Spleen (tissue), 11 donors: ENCODE measurements around the gene TNNT1. TPM values are rescaled to one million over a fixed set of nuclear protein-coding genes. Genes with fewer than 3 reads are reported as not detected.

Experiments
- DNase-seq: peaks from one replicate; pipeline ENCODE4 v3.0.0-alpha.2; 2020
- H3K27ac ChIP-seq, 8 donors: fragments of 200-600 bp; sonication (generic) in 7 of 8; 1 replicate in 4 of 8; 2 replicates in 4 of 8; pipeline versions ENCODE4 v1.5.0 to v1.8.0; 2016 to 2021; ENCODE audit warnings: inconsistent platforms in 4 of 8, mild to moderate bottlenecking in 4 of 8, moderate library complexity in 1 of 8
- H3K27me3 ChIP-seq, 7 donors: fragments of 200-600 bp; sonication (generic) in 6 of 7; replicated peaks in 1 of 7; 1 replicate in 4 of 7; 2 replicates in 3 of 7; pipeline versions ENCODE4 v1.5.0 to v1.8.0; 2016 to 2021; ENCODE audit warnings: inconsistent platforms in 3 of 7, mild to moderate bottlenecking in 1 of 7
- H3K36me3 ChIP-seq, 6 donors: fragments of 200-600 bp; sonication (generic) in 5 of 6; 1 replicate in 4 of 6; 2 replicates in 2 of 6; pipeline versions ENCODE4 v1.5.0 to v1.8.0; 2016 to 2021; ENCODE audit warnings: inconsistent platforms in 2 of 6
- H3K4me1 ChIP-seq, 6 donors: fragments of 200-600 bp; sonication (generic) in 5 of 6; 1 replicate in 3 of 6; 2 replicates in 3 of 6; pipeline versions ENCODE4 v1.5.0 to v1.8.0; 2016 to 2021; ENCODE audit warnings: inconsistent platforms in 3 of 6
- H3K4me3 ChIP-seq, 8 donors: fragments of 200-600 bp; sonication (generic) in 7 of 8; 1 replicate in 4 of 8; 2 replicates in 4 of 8; pipeline versions ENCODE4 v1.5.0 to v1.8.0; 2016 to 2021; ENCODE audit warnings: inconsistent platforms in 4 of 8, mild to moderate bottlenecking in 4 of 8, moderate library complexity in 2 of 8
- H3K9me3 ChIP-seq, 8 donors: fragments of 200-600 bp; sonication (generic) in 7 of 8; 1 replicate in 4 of 8; 2 replicates in 4 of 8; pipeline versions ENCODE4 v1.5.0 to v1.8.0; 2016 to 2021; ENCODE audit warnings: inconsistent platforms in 4 of 8
- CTCF ChIP-seq, 11 experiments: fragments of 200-600 bp in 7 of 11; fragments of 450-650 bp in 4 of 11; sonication (generic) in 4 of 11; IDR thresholded peaks in 8 of 11; conservative IDR thresholded peaks in 3 of 11; 1 replicate in 7 of 11; 2 replicates in 4 of 11; pipeline versions ENCODE4 v1.4.0 to v1.8.0; 2016 to 2021; ENCODE audit warnings: antibody characterized with exemption in 11 of 11, inconsistent platforms in 4 of 11, mild to moderate bottlenecking in 1 of 11
- POLR2A ChIP-seq, 3 donors: fragments of 450-650 bp; IDR thresholded peaks; one replicate each; pipeline ENCODE4 v1.5.1; 2017; ENCODE audit warnings: antibody characterized with exemption in 3 of 3, mild to moderate bottlenecking in 1 of 3
- POLR2AphosphoS5 ChIP-seq, 3 donors: sonication (generic); formaldehyde crosslinking; IDR thresholded peaks; one replicate each; pipeline ENCODE4 v1.5.1; 2017; ENCODE audit warnings: antibody characterized with exemption in 3 of 3
- WGBS, 5 donors: extraction: QIAGEN DNeasy Blood & Tissue Kit in 3 of 5; methylation state at CpG; one replicate each; pipeline versions ENCODE4 v1.1.5 to v1.1.7; 2013 to 2018; 5-methylcytosine and 5-hydroxymethylcytosine counted together
- intact Hi-C: fragments of 100-400 bp; cut with DNase I; formaldehyde crosslinking; loops from one replicate; pipeline ENCODE4 v1.15.0; 2023; ENCODE audit warnings: low total_unique reads
- polyA plus RNA-seq, 3 donors: library from polyadenylated mRNA; stranded (reverse); fragments of 200-250 nt; gene quantifications; one replicate each; pipeline ENCODE4 v1.2.1, GENCODE V29; 2013
- total RNA-seq, 7 donors: library from RNA; depleted of rRNA in 3 of 7; stranded (reverse); fragments of >200 nt in 3 of 7; fragmentation: NEBNext Ultra II Directional in 4 of 7; extraction: Animal tissue kit (Norgen Biotek cat#: 25700) in 4 of 7; gene quantifications; one replicate each; pipeline versions ENCODE4 v1.1.0 to v1.2.1, GENCODE V29; 2016 to 2021
- donor health status: healthy with polysubstance abuse.
- donor health status: DM: no; HTN: no; CAD: no; lungs with moderate emphysema.
- donor health status: DM: no; HTN: no; CAD: no.
- donor health status: Bipolar disorder and iron deficiency.
- donor health status: healthy.
- donor health status: DM: no; HTN: no; CAD: no.
- donor health status: DM: yes; HTN: yes; CAD: no.

Gene TNNT1
- total and polyA plus RNA-seq, 10 donors: 0.26 to 6.2 (median 1.5) TPM; not detected in 3

GRCh38 chr19:55181740-55182139, 32.7 kb upstream of the TNNT1 start:
- intact Hi-C loops: loop anchor here (10.0 kb wide), 1 partner anchor 73 kb away; the partner anchor contains the start of gene PPP6R1
- no peak for DNase-seq
- peaks cover 0 to 91% (median 56%) of the 10 kb centered on the region in 7 donors for H3K27me3 ChIP-seq
- H3K36me3 ChIP-seq: peaks cover 0 to 48% (median 0%) of the 10 kb centered on the region in 6 donors
- no peaks in the 10 kb centered on the region for H3K9me3 ChIP-seq
- no peak overlapping the region for H3K4me3 ChIP-seq
- TF ChIP-seq POLR2A (IDR thresholded peaks at IDR 0.05) (no peak), CTCF (IDR thresholded peaks at IDR 0.05 in 8 of 11, conservative IDR thresholded peaks at IDR 0.05 in 3 of 11) (no peak), POLR2AphosphoS5 (IDR thresholded peaks at IDR 0.05) (peak in 2 of 3 donors; percentile 28 to 47)
- H3K4me1 ChIP-seq: peaks cover 8 to 26% (median 19%) of the 10 kb centered on the region in 6 donors
- WGBS, 5 donors: 64 to 75% (median 70%) methylated on average over 18 to 20 of the region's 20 CpGs
- no peak overlapping the region for H3K27ac ChIP-seq

- Histone ChIP-seq H3K4me1 (peaks cover 8 to 26% (median 19%) of the 10 kb centered on the region in 6 donors), H3K27ac (no peak within 1 kb of the TSS), H3K27me3 (peaks cover 10 to 94% (median 75%) of the 10 kb centered on the region in 7 donors), H3K4me3 (peak within 1 kb of the TSS in 7 of 8 donors; percentile 5 to 70 (median 35)), H3K9me3 (peaks cover 0 to 4% (median 0%) of the 10 kb centered on the region in 8 donors), H3K36me3 (peaks cover 0 to 32% (median 0%) of the 10 kb centered on the region in 6 donors)
- TF ChIP-seq CTCF (IDR thresholded peaks at IDR 0.05 in 8 of 11, conservative IDR thresholded peaks at IDR 0.05 in 3 of 11) (no peak), POLR2AphosphoS5 (IDR thresholded peaks at IDR 0.05) (peak; percentile 16 to 65 (median 45)), POLR2A (IDR thresholded peaks at IDR 0.05) (no peak)
- intact Hi-C loops: loop anchor here (10.0 kb wide), 1 partner anchor 75 kb away; the partner anchor contains the start of gene PPP6R1
- peak; percentile 82 for DNase-seq
- 1 to 4% (median 3%) methylated on average over 41 to 68 of the region's 68 CpGs for WGBS, 5 donors
Measured at GRCh38 chr19:55179606-55180484, 30.8 kb upstream of the TNNT1 start, which contains the start of gene SYT5. Gene SYT5, minus strand, starts transcription at chr19:55180289. Its CDS starts 1,248 bp downstream, at chr19:55179041.

- no peak overlapping the region for H3K27ac ChIP-seq
- WGBS, 5 donors: 4 to 8% (median 5%) methylated on average over 26 to 61 of the region's 61 CpGs
- peaks cover 11 to 100% (median 84%) of the 10 kb centered on the region in 7 donors for H3K27me3 ChIP-seq
- peaks cover 0 to 24% (median 0%) of the 10 kb centered on the region in 6 donors for H3K36me3 ChIP-seq
- H3K9me3 ChIP-seq: peaks cover 0 to 4% (median 0%) of the 10 kb centered on the region in 8 donors
- intact Hi-C loops: no loop called here
- no peak for TF ChIP-seq CTCF (IDR thresholded peaks at IDR 0.05 in 8 of 11, conservative IDR thresholded peaks at IDR 0.05 in 3 of 11)
- no peak for TF ChIP-seq POLR2A (IDR thresholded peaks at IDR 0.05)
- peak in 2 of 3 donors; percentile 46 to 67 for TF ChIP-seq POLR2AphosphoS5 (IDR thresholded peaks at IDR 0.05)
- peaks cover 9 to 35% (median 24%) of the 10 kb centered on the region in 6 donors for H3K4me1 ChIP-seq
- peak; percentile 96 for DNase-seq
- peak overlapping the region in 7 of 8 donors; percentile 5 to 70 (median 35) for H3K4me3 ChIP-seq
Measured at GRCh38 chr19:55178781-55179599, 30.0 kb upstream of the TNNT1 start.
